ENCODE measurements around the gene RCSD1. TPM values are rescaled to one million over a fixed set of nuclear protein-coding genes. Genes with fewer than 3 reads are reported as not detected.

The RCSD1 gene
- total RNA-seq, 1 experiment from 2014 or later, result 1.3 TPM

DNA sequence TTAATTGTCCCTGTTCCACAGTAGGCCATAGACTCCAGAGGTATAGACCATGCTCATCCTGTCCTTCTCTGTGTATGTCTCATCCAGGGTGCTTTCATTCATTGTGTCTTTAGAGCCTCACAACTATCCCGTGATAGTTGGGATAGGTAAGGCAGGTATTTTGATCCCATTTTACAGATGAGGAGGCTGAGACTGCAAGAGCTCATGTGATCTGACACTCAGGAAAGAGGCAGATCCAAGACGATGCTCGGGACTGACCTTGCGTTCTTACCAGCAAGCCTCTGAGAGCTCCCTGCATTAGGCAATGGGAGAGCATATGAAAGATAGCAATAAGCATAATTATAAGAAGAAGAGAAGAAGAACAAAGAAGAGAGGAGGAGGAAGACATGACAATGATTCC, 42.8 kb downstream of the RCSD1 start:
- DNase-seq (ENCODE audit: low read depth in 1 of 2, low spot score in 2 of 2), result no peak
- no peak overlapping the region for H3K4me3 ChIP-seq
- no peaks in the 10 kb centered on the region for H3K36me3 ChIP-seq
- no peak overlapping the region for H3K27ac ChIP-seq
- no peaks in the 10 kb centered on the region; the same call in 1 of the 2 replicates for H3K27me3 ChIP-seq (replicated peaks)
- H3K9me3 ChIP-seq (replicated peaks), result no peaks in the 10 kb centered on the region
- H3K4me1 ChIP-seq (replicated peaks), result no peaks in the 10 kb centered on the region; the same call in 1 of the 2 replicates

GRCh38 chr1:167673265-167673664, 43.2 kb downstream of the RCSD1 start:
- DNase-seq (ENCODE audit: low read depth in 1 of 2, low spot score in 2 of 2), result no peak
- Histone ChIP-seq H3K27ac (no peak overlapping the region), H3K9me3 (replicated peaks) (no peaks in the 10 kb centered on the region), H3K27me3 (replicated peaks) (no peaks in the 10 kb centered on the region; the same call in 1 of the 2 replicates), H3K36me3 (no peaks in the 10 kb centered on the region), H3K4me3 (no peak overlapping the region), H3K4me1 (replicated peaks) (no peaks in the 10 kb centered on the region; the same call in 1 of the 2 replicates)

GRCh38 chr1:167674156-167674555, 44.1 kb downstream of the RCSD1 start:
- H3K36me3 ChIP-seq, result no peaks in the 10 kb centered on the region
- H3K27ac ChIP-seq, result no peak overlapping the region

DNA sequence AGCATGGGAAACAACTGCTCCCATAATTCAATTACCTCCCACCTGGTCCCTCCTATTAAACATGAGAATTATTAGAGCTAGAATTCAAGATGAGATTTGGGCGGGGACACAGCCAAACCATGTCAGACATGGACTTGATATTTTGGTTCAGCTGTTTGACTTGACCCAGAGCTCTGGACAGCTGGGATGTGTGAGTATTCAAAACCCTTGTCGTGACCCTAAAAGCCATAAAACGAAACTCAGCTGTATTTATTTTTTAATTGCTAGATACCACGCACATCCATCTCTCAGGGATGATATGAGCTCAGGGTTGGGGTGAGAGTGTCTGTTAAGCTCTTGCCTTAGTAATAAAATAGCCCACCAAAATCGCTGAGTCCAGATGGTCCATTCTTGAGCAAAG, 45.4 kb downstream of the RCSD1 start:
- H3K9me3 ChIP-seq (replicated peaks), result no peaks in the 10 kb centered on the region
- no peak overlapping the region for H3K4me3 ChIP-seq
- no peaks in the 10 kb centered on the region for H3K36me3 ChIP-seq
- no peaks in the 10 kb centered on the region; the same call in 1 of the 2 replicates for H3K4me1 ChIP-seq (replicated peaks)
- no peaks in the 10 kb centered on the region for H3K27me3 ChIP-seq (replicated peaks)
- no peak for DNase-seq (ENCODE audit: low read depth in 1 of 2, low spot score in 2 of 2)
- H3K27ac ChIP-seq, result no peak overlapping the region

More at GRCh38 chr1:167674156-167674555, 44.1 kb downstream of the RCSD1 start:
- Histone ChIP-seq H3K27me3 (replicated peaks) (no peaks in the 10 kb centered on the region), H3K4me1 (replicated peaks) (no peaks in the 10 kb centered on the region; the same call in 1 of the 2 replicates), H3K9me3 (replicated peaks) (no peaks in the 10 kb centered on the region), H3K4me3 (no peak overlapping the region)
- no peak for DNase-seq (ENCODE audit: low read depth in 1 of 2, low spot score in 2 of 2)

GRCh38 chr1:167676205-167676915, 46.3 kb downstream of the RCSD1 start:
- H3K27me3 ChIP-seq (replicated peaks), result no peaks in the 10 kb centered on the region
- no peaks in the 10 kb centered on the region for H3K36me3 ChIP-seq
- no peaks in the 10 kb centered on the region; the same call in 1 of the 2 replicates for H3K4me1 ChIP-seq (replicated peaks)
- H3K9me3 ChIP-seq (replicated peaks), result no peaks in the 10 kb centered on the region
- no peak overlapping the region for H3K4me3 ChIP-seq
- H3K27ac ChIP-seq, result no peak overlapping the region
- DNase-seq (ENCODE audit: low read depth in 1 of 2, low spot score in 2 of 2), result no peak

GRCh38 chr1:167676916-167677848, 47.1 kb downstream of the RCSD1 start:
- no peak for DNase-seq (ENCODE audit: low read depth in 1 of 2, low spot score in 2 of 2)
- no peaks in the 10 kb centered on the region for H3K36me3 ChIP-seq
- H3K4me1 ChIP-seq (replicated peaks), result no peaks in the 10 kb centered on the region; the same call in 1 of the 2 replicates
- H3K27ac ChIP-seq, result no peak overlapping the region
- no peak overlapping the region for H3K4me3 ChIP-seq
- H3K27me3 ChIP-seq (replicated peaks), result no peaks in the 10 kb centered on the region
- no peaks in the 10 kb centered on the region for H3K9me3 ChIP-seq (replicated peaks)

DNA sequence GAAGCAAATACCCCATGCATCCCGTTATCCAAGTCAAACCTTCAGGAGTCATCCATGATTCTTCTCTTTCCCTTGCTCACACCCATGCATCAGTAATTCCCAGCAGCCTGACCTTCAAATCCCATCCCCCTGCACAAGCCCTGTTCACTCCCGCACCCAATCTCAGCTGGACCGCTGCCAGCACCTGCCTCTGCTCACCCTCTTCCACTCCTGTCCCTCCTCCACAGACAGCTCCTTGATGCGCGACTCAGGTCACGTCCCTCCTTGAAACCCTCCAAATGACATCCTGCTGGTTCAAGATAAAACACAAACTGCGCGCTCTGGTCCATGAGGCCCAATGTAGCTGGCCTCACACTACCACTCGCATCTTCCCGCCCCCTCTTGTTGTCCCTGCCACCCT, 48.4 kb downstream of the RCSD1 start:
- H3K36me3 ChIP-seq, result no peaks in the 10 kb centered on the region
- H3K4me1 ChIP-seq (replicated peaks), result peaks cover 4% of the 10 kb centered on the region
- no peaks in the 10 kb centered on the region for H3K27me3 ChIP-seq (replicated peaks)
- DNase-seq (ENCODE audit: low read depth in 1 of 2, low spot score in 2 of 2), result no peak
- no peaks in the 10 kb centered on the region for H3K9me3 ChIP-seq (replicated peaks)
- H3K4me3 ChIP-seq, result no peak overlapping the region
- H3K27ac ChIP-seq, result no peak overlapping the region

- H3K4me1 ChIP-seq (replicated peaks), result peaks cover 8% of the 10 kb centered on the region
- H3K27ac ChIP-seq, result no peak overlapping the region
- no peak for DNase-seq (ENCODE audit: low read depth in 1 of 2, low spot score in 2 of 2)
- no peaks in the 10 kb centered on the region for H3K36me3 ChIP-seq
- no peaks in the 10 kb centered on the region for H3K27me3 ChIP-seq (replicated peaks)
- H3K4me3 ChIP-seq, result no peak overlapping the region
- no peaks in the 10 kb centered on the region for H3K9me3 ChIP-seq (replicated peaks)
Observed at GRCh38 chr1:167678838-167679237, 48.8 kb downstream of the RCSD1 start.

DNA sequence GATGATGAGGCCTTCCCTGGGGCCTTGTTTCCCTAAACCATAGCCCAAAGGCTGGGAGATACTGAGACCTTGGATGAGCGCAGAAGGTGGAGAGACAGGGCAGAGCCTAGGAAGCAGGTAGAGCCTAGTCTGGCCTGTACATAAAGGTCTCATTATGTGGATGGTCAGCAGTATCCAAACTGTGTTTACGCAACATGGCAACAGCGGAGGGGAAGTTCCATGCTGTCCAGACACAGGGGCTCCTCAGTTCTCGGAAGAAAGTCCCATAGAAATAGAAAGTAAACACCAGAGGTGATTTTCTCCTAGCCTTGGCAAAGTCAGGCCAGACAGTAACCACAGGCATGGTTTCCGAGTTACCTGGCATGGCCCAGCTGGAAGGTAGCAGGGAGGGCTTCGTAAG, 49.7 kb downstream of the RCSD1 start:
- no peak for DNase-seq (ENCODE audit: low read depth in 1 of 2, low spot score in 2 of 2)
- no peaks in the 10 kb centered on the region for H3K27me3 ChIP-seq (replicated peaks)
- no peak overlapping the region for H3K4me3 ChIP-seq
- peaks cover 14% of the 10 kb centered on the region for H3K4me1 ChIP-seq (replicated peaks)
- H3K27ac ChIP-seq, result no peak overlapping the region
- H3K9me3 ChIP-seq (replicated peaks), result no peaks in the 10 kb centered on the region
- no peaks in the 10 kb centered on the region for H3K36me3 ChIP-seq

DNA sequence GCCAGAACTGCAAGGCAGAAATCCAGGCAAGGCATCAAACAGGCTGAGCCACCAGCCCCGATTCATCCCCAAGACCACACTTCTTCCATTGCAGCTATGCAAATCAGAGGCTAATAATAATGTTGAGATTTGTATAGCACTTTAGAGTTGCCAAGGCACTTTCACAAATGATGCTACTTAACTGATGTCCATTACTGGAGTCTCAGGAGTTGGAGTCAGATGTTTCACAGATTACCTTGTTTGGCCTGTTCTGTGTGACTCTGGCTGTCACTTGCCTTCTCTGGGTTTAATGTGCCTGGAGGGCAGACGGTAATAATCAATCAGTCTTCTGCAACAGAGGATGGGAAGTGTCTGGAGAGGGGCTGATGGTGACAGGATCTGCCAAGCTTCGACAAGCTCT, 51.0 kb downstream of the RCSD1 start:
- Histone ChIP-seq H3K9me3 (replicated peaks) (no peaks in the 10 kb centered on the region), H3K36me3 (no peaks in the 10 kb centered on the region), H3K27me3 (replicated peaks) (no peaks in the 10 kb centered on the region), H3K27ac (no peak overlapping the region), H3K4me3 (no peak overlapping the region), H3K4me1 (replicated peaks) (peaks cover 14% of the 10 kb centered on the region)
- no peak for DNase-seq (ENCODE audit: low read depth in 1 of 2, low spot score in 2 of 2)

DNA sequence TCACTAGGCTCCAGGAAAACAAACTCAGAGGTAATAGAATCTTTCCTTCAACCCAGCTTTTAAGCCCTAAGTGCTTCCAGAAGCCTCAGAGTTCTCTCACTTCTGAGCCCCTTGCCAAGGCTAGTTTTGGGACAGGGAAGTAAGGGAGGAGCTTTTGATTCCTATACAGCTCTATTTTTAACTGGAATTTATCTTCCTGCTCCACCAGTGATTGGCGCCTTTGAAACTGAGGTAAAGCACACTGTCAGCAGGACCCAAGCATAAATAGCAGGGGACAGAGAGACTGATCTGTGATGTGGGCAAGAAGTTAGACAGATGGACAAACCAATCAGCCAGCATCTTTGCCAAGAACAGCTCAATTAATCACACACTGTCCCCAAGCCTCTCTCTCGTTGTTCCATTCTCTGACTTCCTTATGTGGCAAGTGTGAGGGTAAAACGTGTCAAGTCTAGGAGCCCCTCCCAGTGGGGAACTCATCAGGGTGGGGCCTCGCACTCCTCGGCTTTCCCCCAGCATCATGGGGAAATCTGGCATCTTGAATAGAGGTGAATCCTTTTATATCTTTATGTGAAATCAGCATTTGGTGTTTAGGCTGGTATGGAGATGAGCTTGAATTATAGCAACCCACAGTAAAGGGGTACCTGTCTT, 51.5 kb downstream of the RCSD1 start:
- Histone ChIP-seq H3K4me1 (replicated peaks) (peaks cover 14% of the 10 kb centered on the region), H3K27me3 (replicated peaks) (no peaks in the 10 kb centered on the region), H3K9me3 (replicated peaks) (no peaks in the 10 kb centered on the region), H3K27ac (no peak overlapping the region), H3K36me3 (no peaks in the 10 kb centered on the region), H3K4me3 (no peak overlapping the region)
- DNase-seq (ENCODE audit: low read depth in 1 of 2, low spot score in 2 of 2), result no peak

GRCh38 chr1:167683226-167683625, 53.2 kb downstream of the RCSD1 start:
- DNase-seq (ENCODE audit: low read depth in 1 of 2, low spot score in 2 of 2), result no peak
- H3K4me1 ChIP-seq (replicated peaks), result peaks cover 15% of the 10 kb centered on the region

GRCh38 chr1:167683641-167684502, 53.8 kb downstream of the RCSD1 start:
- Histone ChIP-seq H3K4me1 (replicated peaks) (peaks cover 22% of the 10 kb centered on the region), H3K27ac (no peak overlapping the region)
- peak; percentile 55 to 74 for DNase-seq (ENCODE audit: low read depth in 1 of 2, low spot score in 2 of 2)

More at GRCh38 chr1:167683226-167683625, 53.2 kb downstream of the RCSD1 start:
- Histone ChIP-seq H3K36me3 (no peaks in the 10 kb centered on the region), H3K27me3 (replicated peaks) (no peaks in the 10 kb centered on the region), H3K9me3 (replicated peaks) (no peaks in the 10 kb centered on the region), H3K4me3 (no peak overlapping the region), H3K27ac (no peak overlapping the region)

More at GRCh38 chr1:167683641-167684502, 53.8 kb downstream of the RCSD1 start:
- Histone ChIP-seq H3K36me3 (no peaks in the 10 kb centered on the region), H3K27me3 (replicated peaks) (no peaks in the 10 kb centered on the region), H3K4me3 (no peak overlapping the region), H3K9me3 (replicated peaks) (no peaks in the 10 kb centered on the region)
